Erythroblast (primary cell): Measurements from ENCODE around the gene MPZL3.

ENCODE experiments used
- GATA1 ChIP-seq: IDR thresholded peaks from 2 replicates; pipeline ENCODE4 v1.6.1; 2011; ENCODE audit warnings: low read depth, mild to moderate bottlenecking, control low read depth, low read length, moderate library complexity
- POLR2A ChIP-seq: IDR thresholded peaks from 2 replicates; pipeline ENCODE4 v1.6.1; 2011; ENCODE audit warnings: mild to moderate bottlenecking, low read length

DNA sequence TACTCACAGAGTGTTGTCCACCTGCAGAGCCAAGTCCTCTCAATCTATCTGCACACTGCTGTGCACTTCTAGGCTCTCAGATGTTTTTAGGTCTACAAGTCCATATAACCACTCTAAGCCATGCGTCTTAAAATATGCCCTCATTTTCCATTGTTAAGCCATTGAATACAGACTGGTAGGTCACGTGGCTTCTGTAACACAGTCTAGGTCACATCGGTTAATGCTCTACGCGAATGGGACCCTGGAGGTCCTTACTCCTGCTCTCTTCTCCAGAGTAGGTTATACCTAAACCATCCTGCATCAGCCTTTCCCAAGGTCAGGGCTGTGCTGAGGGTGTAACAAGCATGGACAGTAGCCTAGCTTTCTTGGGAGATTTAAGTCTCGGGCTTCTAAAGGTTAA, 28.2 kb downstream of the MPZL3 start:
- TF ChIP-seq POLR2A (no peak), GATA1 (no peak)
